Neutrophil (primary cell): ENCODE results near the gene C8G.

Experiments used
- H3K27ac ChIP-seq: fragments of 200-600 bp; sonication (generic); 2 replicates; pipeline ENCODE4 v1.5.1; 2016; ENCODE audit warnings: mild to moderate bottlenecking, moderate library complexity
- H3K27me3 ChIP-seq: fragments of 200-600 bp; sonication (generic); 2 replicates; pipeline ENCODE4 v1.6.0; 2016; ENCODE audit warnings: mild to moderate bottlenecking
- H3K36me3 ChIP-seq: fragments of 200-600 bp; sonication (generic); 2 replicates; pipeline ENCODE4 v1.5.1; 2017
- H3K4me1 ChIP-seq, 2 experiments: fragments of 200-600 bp in 1 of 2; sonication (generic) in 1 of 2; 1 replicate in 1 of 2; 2 replicates in 1 of 2; pipeline versions ENCODE4 v1.5.1 to v1.6.1; 2013 to 2016; ENCODE audit warnings: low read depth in 1 of 2, low read length in 1 of 2, mild to moderate bottlenecking in 1 of 2, moderate library complexity in 1 of 2; ENCODE audit not compliant: control insufficient read depth in 1 of 2, insufficient read depth in 1 of 2
- H3K4me3 ChIP-seq, 2 experiments: fragments of 200-600 bp in 1 of 2; sonication (generic) in 1 of 2; 1 replicate in 1 of 2; 2 replicates in 1 of 2; pipeline ENCODE4 v1.5.1; 2013 to 2016; ENCODE audit warnings: low read depth in 1 of 2, low read length in 1 of 2, mild to moderate bottlenecking in 1 of 2, moderate library complexity in 1 of 2
- H3K9me3 ChIP-seq: fragments of 200-600 bp; sonication (generic); 2 replicates; pipeline ENCODE4 v1.5.1; 2016
- CTCF ChIP-seq: fragments of 200-600 bp; sonication (generic); IDR thresholded peaks from 2 replicates; pipeline ENCODE4 v1.5.1; 2016; ENCODE audit warnings: antibody characterized with exemption

Gene C8G

GRCh38 chr9:136916330-136917184, 28.5 kb upstream of the C8G start:
- Histone ChIP-seq H3K27ac (peak overlapping the region; percentile 85), H3K9me3 (no peaks in the 10 kb centered on the region), H3K36me3 (peaks cover 20% of the 10 kb centered on the region), H3K4me1 (peaks cover 64 to 68% of the 10 kb centered on the region in 2 experiments), H3K4me3 (no peak overlapping the region), H3K27me3 (no peaks in the 10 kb centered on the region)
- TF ChIP-seq CTCF = no peak

GRCh38 chr9:136917902-136918301, 27.1 kb upstream of the C8G start:
- Histone ChIP-seq H3K4me1 (peaks cover 54 to 55% of the 10 kb centered on the region in 2 experiments), H3K36me3 (peaks cover 29% of the 10 kb centered on the region), H3K4me3 (peak overlapping the region; percentile 19 to 20), H3K27ac (peak overlapping the region; percentile 85), H3K9me3 (no peaks in the 10 kb centered on the region), H3K27me3 (no peaks in the 10 kb centered on the region)
- TF ChIP-seq CTCF = no peak

- no peak for TF ChIP-seq CTCF
- no peak overlapping the region for H3K27ac ChIP-seq
- H3K27me3 ChIP-seq = no peaks in the 10 kb centered on the region
- H3K4me1 ChIP-seq = peaks cover 32 to 33% of the 10 kb centered on the region in 2 experiments
- H3K9me3 ChIP-seq = no peaks in the 10 kb centered on the region
- no peak overlapping the region for H3K4me3 ChIP-seq
- H3K36me3 ChIP-seq = peaks cover 44% of the 10 kb centered on the region
Measured at GRCh38 chr9:136920069-136920468, 25.0 kb upstream of the C8G start.

GRCh38 chr9:136920734-136921231, 24.3 kb upstream of the C8G start:
- TF ChIP-seq CTCF = no peak
- Histone ChIP-seq H3K9me3 (no peaks in the 10 kb centered on the region), H3K4me3 (no peak overlapping the region), H3K27ac (no peak overlapping the region), H3K27me3 (no peaks in the 10 kb centered on the region), H3K36me3 (peaks cover 51% of the 10 kb centered on the region), H3K4me1 (peaks cover 25 to 26% of the 10 kb centered on the region in 2 experiments)

GRCh38 chr9:136921307-136921706, 23.7 kb upstream of the C8G start:
- H3K27ac ChIP-seq = no peak overlapping the region
- no peaks in the 10 kb centered on the region for H3K27me3 ChIP-seq
- H3K9me3 ChIP-seq = no peaks in the 10 kb centered on the region
- H3K4me1 ChIP-seq = peaks cover 20 to 21% of the 10 kb centered on the region in 2 experiments
- TF ChIP-seq CTCF = no peak
- H3K4me3 ChIP-seq = no peak overlapping the region
- H3K36me3 ChIP-seq = peaks cover 57% of the 10 kb centered on the region
